Fibroblast of lung (primary cell): Measurements from ENCODE around the gene SLC17A6. TPM values are rescaled to one million over a fixed set of nuclear protein-coding genes. Genes with fewer than 3 reads are reported as not detected.

Experiments
- DNase-seq, 2 donors: peaks; one replicate each; pipeline versions ENCODE4 v3.0.0 to v3.0.0-alpha.2; 2010; ENCODE audit warnings: low read depth in 2 of 2
- H2AFZ ChIP-seq: 2 replicates; pipeline ENCODE4 v1.5.1; 2012; ENCODE audit warnings: low read length, control low read depth, inconsistent platforms
- H3K27ac ChIP-seq: 2 replicates; pipeline ENCODE4 v1.5.1; 2011; ENCODE audit warnings: low read length, control low read depth; ENCODE audit not compliant: insufficient read depth
- H3K27me3 ChIP-seq: 2 replicates; pipeline ENCODE4 v1.5.1; 2011; ENCODE audit warnings: mild to moderate bottlenecking, low read length; ENCODE audit not compliant: control insufficient read depth, insufficient read depth
- H3K36me3 ChIP-seq: 2 replicates; pipeline ENCODE4 v1.5.1; 2011; ENCODE audit warnings: low read length; ENCODE audit not compliant: control insufficient read depth, insufficient read depth
- H3K4me1 ChIP-seq: 2 replicates; pipeline ENCODE4 v1.5.1; 2011; ENCODE audit warnings: low read length; ENCODE audit not compliant: control insufficient read depth, insufficient read depth; ENCODE audit errors: extremely low read depth
- H3K4me2 ChIP-seq: 2 replicates; pipeline ENCODE4 v1.5.1; 2011; ENCODE audit warnings: low read length, control low read depth; ENCODE audit not compliant: insufficient read depth; ENCODE audit errors: extremely low read depth
- H3K4me3 ChIP-seq, 4 experiments: fragments of 200-600 bp in 1 of 4; sonication (generic) in 1 of 4; replicated peaks in 1 of 4; 2 replicates each; pipeline ENCODE4 v1.5.1; 2011 to 2016; ENCODE audit warnings: low read length in 4 of 4, low read depth in 3 of 4, mild to moderate bottlenecking in 3 of 4, control low read depth in 2 of 4, inconsistent platforms in 1 of 4, mixed read lengths in 1 of 4; ENCODE audit not compliant: insufficient read depth in 1 of 4; ENCODE audit errors: control extremely low read depth in 1 of 4
- H3K79me2 ChIP-seq: 2 replicates; pipeline ENCODE4 v1.5.1; 2012; ENCODE audit warnings: mild to moderate bottlenecking, low read length, inconsistent platforms; ENCODE audit not compliant: control insufficient read depth, insufficient read depth
- H3K9ac ChIP-seq: 2 replicates; pipeline ENCODE4 v1.5.1; 2011; ENCODE audit warnings: mild to moderate bottlenecking, low read length, control low read depth; ENCODE audit not compliant: insufficient read depth
- H3K9me3 ChIP-seq: 2 replicates; pipeline ENCODE4 v1.5.1; 2012; ENCODE audit warnings: low read depth, low read length; ENCODE audit not compliant: control insufficient read depth, insufficient read depth
- H4K20me1 ChIP-seq: 2 replicates; pipeline ENCODE4 v1.5.1; 2011; ENCODE audit warnings: low read length; ENCODE audit not compliant: control insufficient read depth, insufficient read depth; ENCODE audit errors: extremely low read depth
- CTCF ChIP-seq, 2 donors: IDR thresholded peaks in 1 of 2; conservative IDR thresholded peaks in 1 of 2; 1 replicate in 1 of 2; 2 replicates in 1 of 2; pipeline ENCODE4 v1.5.1; 2011 to 2012; ENCODE audit warnings: low read length in 2 of 2, control low read depth in 1 of 2, inconsistent platforms in 1 of 2, low read depth in 1 of 2, mild to moderate bottlenecking in 1 of 2
- EZH2 ChIP-seq: IDR thresholded peaks from 2 replicates; pipeline ENCODE4 v1.5.1; 2012; ENCODE audit warnings: low read length, control low read depth, mild to moderate bottlenecking; ENCODE audit errors: missing control alignments
- polyA plus RNA-seq, 2 donors: library from polyadenylated mRNA; depleted of rRNA in 1 of 2; stranded (reverse) in 1 of 2; unstranded in 1 of 2; fragments of >200 nt; gene quantifications; 2 replicates each; pipeline ENCODE4 v1.2.1, GENCODE V29; 2011 to 2012; ENCODE audit warnings: missing spikeins in 1 of 2
- total RNA-seq: library from RNA; depleted of rRNA; stranded (reverse); fragments of >200 nt; gene quantifications from 2 replicates; pipeline ENCODE4 v1.2.1, GENCODE V29; 2014

Gene SLC17A6
- total and polyA plus RNA-seq, 2 donors (not counting 1 experiment from before 2014, with no cell fraction given): not detected

DNA sequence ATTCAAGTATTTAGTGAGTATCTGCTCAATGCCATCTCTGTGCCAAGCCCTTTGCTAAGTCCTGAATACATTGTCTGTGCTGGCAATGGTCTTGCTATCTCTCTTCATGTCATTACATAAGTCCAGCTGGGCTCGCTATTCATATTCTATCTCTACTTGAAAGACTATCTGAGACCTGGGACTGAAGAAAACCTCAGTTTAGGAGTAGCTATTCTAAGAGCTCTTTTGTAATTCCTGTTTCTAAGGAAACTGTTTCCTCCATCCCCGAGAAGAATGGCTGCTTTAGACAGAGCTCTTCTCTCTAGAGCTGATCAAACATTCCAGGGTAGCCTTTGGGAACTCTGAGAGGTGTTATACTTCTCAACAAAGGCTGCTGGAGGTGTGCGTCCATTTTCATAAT lies 33.0 kb downstream of the SLC17A6 start:
- H3K79me2 ChIP-seq: no peaks in the 10 kb centered on the region
- no peaks in the 10 kb centered on the region for H3K36me3 ChIP-seq
- H3K27ac ChIP-seq: no peak overlapping the region
- no peak for DNase-seq
- TF ChIP-seq EZH2 (no peak), CTCF (conservative IDR thresholded peaks at IDR 0.05 in 1 of 2, IDR thresholded peaks at IDR 0.05 in 1 of 2; ENCODE audit: low read depth in 1 of 2, low read length in 2 of 2) (no peak)
- H3K9me3 ChIP-seq: no peaks in the 10 kb centered on the region
- no peaks in the 10 kb centered on the region for H4K20me1 ChIP-seq
- no peak overlapping the region for H3K4me3 ChIP-seq
- no peak overlapping the region for H3K9ac ChIP-seq
- no peak overlapping the region for H2AFZ ChIP-seq
- no peaks in the 10 kb centered on the region for H3K27me3 ChIP-seq
- no peak overlapping the region for H3K4me2 ChIP-seq
- H3K4me1 ChIP-seq: no peaks in the 10 kb centered on the region

DNA sequence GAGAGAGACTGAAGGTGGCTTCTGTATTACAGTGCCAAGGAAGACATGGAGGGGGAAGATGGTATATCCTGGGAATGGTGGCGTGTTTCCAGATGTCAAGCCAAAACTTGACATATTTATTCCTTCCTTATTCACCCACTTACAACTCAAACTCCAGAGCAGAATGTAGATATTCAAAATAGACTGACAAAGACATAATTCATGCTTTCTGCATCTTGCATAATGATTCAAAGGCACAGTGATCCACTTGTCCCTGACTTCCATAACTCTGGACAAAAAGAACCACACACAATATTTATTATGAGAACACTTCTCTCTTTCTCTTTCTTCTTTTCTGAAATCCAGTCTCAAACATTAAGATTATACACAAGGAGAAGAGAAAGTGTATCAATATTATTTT lies 48.9 kb downstream of the SLC17A6 start:
- Histone ChIP-seq H2AFZ (no peak overlapping the region), H3K36me3 (no peaks in the 10 kb centered on the region), H3K9ac (no peak overlapping the region), H3K79me2 (no peaks in the 10 kb centered on the region), H3K9me3 (no peaks in the 10 kb centered on the region), H3K27ac (no peak overlapping the region), H3K27me3 (no peaks in the 10 kb centered on the region), H4K20me1 (no peaks in the 10 kb centered on the region), H3K4me2 (no peak overlapping the region), H3K4me1 (no peaks in the 10 kb centered on the region), H3K4me3 (no peak overlapping the region)
- no peak for DNase-seq
- no peak for TF ChIP-seq EZH2
- no peak for TF ChIP-seq CTCF (conservative IDR thresholded peaks at IDR 0.05 in 1 of 2, IDR thresholded peaks at IDR 0.05 in 1 of 2; ENCODE audit: low read depth in 1 of 2, low read length in 2 of 2)

DNA sequence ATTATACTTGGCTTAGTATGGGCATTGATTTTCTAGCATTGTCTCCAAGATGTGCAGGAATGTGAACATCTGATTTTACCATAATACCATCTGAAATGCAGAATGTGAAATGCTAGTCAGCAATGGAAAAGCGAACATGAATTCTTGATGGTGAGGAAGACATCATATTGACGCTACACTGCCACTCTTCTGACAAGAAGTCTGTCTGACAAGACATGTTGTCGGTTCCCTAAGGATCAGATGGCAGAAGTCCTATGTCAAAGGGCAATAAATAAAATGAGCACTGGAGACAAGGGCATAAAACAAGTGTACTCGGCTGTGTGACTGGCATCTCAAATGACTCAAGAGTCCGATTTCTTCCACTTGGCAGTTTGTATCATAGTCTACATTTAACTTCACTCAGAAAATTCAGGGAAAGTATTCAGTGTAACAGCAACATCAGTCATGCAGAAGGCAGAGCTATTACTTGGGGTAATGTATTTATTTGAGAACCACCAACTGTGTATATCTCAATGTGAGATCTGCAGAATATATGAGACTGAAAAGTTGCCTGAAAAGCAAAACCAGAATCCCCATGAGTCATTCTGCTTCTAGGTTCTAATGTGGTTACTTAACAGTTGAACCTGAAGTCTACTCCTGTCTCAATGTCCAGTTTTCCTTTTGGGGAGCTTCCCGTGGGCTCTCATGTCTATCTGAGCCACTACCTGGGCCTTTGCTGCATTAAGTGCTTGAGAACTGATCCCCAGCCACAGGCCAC lies 51.5 kb downstream of the SLC17A6 start:
- Histone ChIP-seq H3K27ac (no peak overlapping the region), H3K36me3 (no peaks in the 10 kb centered on the region), H3K9ac (no peak overlapping the region), H4K20me1 (no peaks in the 10 kb centered on the region), H3K27me3 (no peaks in the 10 kb centered on the region), H3K4me2 (no peak overlapping the region), H3K9me3 (no peaks in the 10 kb centered on the region), H2AFZ (no peak overlapping the region), H3K4me1 (no peaks in the 10 kb centered on the region), H3K79me2 (no peaks in the 10 kb centered on the region), H3K4me3 (no peak overlapping the region)
- TF ChIP-seq EZH2: no peak
- no peak for TF ChIP-seq CTCF (conservative IDR thresholded peaks at IDR 0.05 in 1 of 2, IDR thresholded peaks at IDR 0.05 in 1 of 2; ENCODE audit: low read depth in 1 of 2, low read length in 2 of 2)
- DNase-seq: no peak
